ENCODE results near the gene SLC50A1.

Gene SLC50A1

DNA sequence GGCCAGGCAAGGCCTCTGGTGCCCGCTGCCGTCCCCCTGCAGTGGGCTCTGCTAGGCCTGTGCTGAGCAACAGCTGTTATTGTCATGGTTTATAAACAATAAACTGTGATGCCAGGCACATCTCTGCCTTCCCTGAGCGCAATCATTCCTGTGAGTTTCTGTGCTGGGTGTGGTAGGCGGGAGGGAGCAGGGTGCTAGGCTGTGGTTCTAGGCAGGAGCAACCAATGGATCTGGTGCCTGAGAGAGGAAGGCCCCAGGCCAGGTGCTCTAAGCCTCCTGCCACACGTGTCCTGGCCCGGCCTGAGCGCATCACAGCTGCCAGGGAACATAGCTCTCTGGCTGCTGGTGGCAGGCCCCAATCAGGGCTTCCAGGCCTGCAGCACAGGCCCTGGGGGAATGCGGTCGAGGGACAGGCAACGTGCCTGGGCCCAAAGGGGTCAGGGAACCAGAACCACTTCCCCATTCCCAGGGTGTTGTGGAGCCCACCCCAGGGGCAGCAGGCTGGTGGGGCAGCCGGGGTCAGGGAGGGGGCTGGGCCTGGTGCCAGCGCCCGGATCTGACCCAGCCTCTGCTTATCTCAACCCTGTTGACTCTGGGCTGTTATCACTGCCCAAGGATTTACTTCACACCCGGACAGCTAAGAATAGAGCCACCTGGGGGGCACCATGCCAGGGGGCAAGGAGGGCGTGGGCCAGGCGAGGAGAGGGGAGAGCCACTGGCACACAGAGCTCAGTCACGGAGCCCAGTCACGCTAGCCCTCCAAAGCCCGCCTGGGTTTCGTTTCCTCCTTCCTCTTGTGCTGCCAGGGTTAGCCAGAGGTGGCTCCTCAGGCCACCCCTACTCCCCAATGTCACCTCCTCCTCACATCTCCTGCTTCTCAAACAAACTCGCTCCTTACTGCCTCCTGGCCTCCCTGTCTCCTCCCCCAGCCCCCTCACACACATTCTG, 49.5 kb downstream of the SLC50A1 start:
- DNase-seq: peak in 1 of 14 donors; percentile 43

DNA sequence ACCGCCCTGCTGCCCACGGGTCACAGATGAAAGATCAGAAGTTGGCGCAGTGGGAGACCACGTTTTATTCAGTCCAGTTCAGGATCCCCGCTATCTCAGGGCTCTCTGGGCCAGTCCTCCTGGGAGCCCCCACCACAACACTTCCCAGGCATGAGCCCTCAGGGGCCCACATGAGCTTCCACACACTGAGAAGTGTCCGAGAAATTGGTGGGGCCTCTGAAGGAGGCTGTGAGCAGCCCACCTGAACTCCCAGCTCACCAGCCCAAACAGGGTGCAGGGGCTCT, 50.1 kb downstream of the SLC50A1 start:
- DNase-seq: no peak

DNA sequence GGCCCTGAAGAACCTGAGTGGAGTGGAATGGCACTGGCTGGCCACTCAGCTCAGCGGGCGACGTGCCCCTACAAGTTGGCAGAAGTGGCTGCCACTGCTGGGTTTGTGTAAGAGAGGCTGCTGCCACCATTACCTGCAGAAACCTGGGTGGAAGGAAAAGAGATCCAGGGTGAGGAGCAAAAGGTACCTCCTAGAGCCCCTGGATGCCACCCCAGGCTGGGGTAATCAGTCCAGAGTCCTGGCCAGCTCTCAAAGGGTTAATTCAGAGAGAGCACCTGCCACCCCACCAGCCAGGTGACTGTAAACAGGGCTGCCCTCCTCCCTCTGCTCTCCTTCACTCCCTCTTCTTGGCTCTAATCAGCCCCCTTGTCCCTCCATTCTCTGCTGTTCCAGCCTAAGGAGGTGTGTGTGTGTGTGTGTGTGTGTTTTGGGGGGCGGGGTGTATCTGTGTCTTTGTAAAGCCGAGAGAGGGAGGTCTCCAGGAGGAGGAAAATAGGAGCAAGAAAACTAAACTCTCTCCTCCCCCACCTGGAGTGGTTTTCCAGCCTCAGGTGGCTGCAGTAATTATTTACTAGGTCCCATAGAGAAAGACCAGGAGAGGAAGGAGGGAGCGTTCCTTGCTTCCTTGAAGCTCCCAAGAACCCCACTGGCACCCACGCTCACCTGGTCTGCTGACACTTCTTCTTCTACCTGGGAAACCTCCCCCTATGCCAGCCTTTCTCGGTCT, 50.6 kb downstream of the SLC50A1 start:
- DNase-seq: no peak

DNA sequence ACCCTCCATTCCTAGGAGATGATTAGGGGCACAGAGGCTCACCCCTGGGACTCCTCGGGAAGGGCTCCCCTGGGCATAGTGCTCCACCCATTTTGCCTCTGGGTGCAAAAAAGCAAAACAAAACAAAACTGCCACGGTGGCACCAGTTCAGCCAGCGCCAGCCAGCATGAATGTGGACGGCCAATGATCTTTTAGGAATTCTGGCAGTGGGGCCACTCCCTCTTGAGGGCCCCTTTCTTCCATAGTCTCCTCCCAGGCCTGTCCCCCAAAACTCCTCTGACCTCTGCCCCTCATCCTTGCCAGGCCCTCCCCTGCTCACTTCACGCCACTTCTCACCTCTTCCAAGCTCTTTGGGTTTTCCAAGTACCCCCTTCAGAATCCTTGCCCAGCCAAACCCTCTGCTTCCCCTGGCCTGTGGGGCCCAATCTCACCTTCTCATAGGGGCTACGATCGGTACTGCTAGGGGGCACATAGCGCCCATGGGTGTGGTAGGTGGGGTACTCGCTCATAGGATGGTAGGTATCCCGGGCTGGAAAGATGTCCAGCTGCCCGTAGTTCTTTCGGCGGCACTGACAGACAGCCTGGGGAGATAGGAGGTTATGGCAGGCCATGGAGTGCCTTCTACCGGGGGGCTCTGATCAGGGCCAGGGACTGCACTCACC, 51.3 kb downstream of the SLC50A1 start:
- DNase-seq: no peak

DNA sequence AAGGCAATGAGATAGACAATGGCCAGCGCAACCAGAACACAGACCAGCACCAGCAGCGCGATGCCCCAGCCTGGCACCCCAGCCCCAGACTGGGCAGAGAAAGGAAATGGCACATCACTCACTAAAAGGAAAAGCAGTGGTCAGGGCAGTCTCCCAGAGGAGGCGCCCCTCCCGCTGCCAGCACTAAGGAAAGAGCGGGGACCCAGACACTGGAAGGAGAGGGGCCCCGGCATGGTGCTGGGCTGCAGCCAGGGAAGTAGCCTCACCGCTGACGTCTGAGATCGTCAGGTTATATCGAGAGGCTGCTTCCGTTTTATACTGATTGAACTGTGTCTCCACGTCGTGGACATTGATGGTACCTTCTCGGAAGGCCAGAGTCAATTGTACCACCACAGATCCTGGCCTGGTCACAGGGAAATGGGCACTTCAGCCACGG, 51.8 kb downstream of the SLC50A1 start:
- no peak for DNase-seq

DNA sequence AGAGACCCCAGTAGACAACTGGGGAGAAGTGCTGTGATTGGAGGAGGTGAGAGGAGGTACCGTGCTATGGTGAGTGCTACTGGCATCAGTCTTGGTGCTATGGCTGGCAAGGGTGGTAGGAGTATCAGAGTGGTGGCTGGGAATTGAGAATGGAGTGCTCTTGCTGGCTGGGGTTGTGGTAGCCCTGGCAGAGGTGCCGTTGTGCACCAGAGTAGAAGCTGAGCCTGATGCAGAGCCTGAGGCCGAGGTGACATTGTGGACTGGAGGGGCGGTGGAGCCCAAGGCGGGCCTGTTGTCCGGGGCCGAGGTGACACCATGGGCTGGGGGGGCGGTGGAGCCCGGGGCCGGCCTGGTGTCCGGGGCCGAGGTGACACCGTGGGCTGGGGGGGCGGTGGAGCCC, 52.6 kb downstream of the SLC50A1 start:
- no peak for DNase-seq
